CD4-positive, alpha-beta T cell treated with Interferon alpha-2 for 1 hour (primary cell): ENCODE data around the gene FUT8.

Source experiments
- DNase-seq, 2 donors: peaks; one replicate each; pipeline ENCODE4 v3.0.0-alpha.2; 2020 to 2022

Gene FUT8

GRCh38 chr14:65783101-65783500, 370.6 kb downstream of the FUT8 start:
- DNase-seq, result no peak

DNA sequence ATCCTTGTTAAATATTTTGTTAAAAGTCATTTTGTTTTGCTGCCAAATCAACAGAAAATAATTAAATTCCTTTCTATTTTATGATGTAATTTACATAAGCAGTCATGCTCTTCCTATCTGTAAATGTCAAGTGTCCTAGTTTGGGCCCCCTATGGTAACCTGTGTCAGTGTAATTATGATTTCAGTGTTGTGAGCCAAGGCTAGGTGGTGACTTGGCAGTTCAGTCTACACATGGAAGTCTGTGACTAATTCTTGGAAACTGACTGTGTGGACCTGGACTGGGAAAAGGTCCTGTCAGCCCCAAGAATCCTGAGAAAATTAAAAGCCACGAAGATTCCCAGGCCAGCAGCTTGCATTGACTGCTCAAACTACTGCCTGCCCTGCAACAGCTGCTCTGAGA, 371.0 kb downstream of the FUT8 start:
- DNase-seq, result no peak

GRCh38 chr14:65784574-65784973, 372.0 kb downstream of the FUT8 start:
- DNase-seq, result no peak

DNA sequence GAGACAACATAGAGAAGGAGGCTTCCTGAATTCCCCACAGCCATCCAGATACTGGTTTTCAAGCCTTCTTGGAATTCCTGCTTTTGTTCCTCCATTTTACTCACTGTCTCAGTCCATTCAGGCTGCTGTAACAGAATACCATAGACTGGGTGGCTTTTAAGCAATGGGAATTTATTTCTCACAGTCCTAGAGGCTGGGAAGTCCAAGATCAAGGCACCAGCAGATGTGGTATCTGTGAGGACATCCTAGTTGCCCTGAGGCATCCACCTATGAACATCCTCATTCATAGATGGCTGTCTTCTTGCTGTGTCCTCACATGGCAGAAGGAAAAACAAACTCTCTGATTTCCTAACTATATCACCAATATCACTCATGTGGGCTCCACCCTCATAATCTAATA, 374.9 kb downstream of the FUT8 start:
- no peak for DNase-seq

DNA sequence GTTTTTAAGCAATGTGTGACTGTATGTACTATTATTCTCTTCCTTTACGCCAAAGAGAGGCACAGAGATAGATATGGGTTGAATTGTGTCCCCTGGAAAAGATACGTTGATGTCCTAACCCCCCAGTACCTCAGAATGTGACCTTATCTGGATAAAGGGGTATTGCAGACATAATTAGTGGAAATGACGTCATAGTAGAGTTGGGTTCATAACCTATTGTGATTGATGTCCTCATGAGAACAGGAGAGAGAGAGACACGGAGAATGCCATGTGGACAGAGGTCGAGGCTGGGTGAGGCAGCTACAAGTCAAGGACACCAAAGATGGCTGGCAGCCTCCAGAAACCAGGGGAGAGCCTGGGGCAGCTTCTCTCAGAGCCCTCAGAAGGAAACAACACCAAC, 376.3 kb downstream of the FUT8 start:
- DNase-seq, result no peak

DNA sequence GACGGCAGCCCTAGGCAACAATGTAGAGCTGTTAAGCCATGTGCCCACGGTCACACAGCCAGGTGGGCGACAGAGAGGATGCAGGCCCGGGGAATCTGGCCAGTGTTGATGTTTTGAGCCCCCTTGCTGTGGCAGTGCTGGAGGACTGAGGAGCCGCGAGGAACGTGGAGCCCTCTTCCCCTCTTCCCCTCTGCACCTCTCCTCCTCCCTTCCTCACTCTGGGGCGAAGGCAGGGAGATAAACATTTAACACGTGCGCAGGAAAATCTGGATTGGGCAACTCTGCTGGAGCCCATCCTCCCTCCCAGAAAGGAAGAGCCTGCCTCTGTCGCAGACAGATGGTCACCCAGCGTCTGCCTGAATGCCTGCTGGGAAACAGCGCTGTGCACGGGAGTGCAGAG, 376.8 kb downstream of the FUT8 start:
- DNase-seq, result no peak

GRCh38 chr14:65790172-65790815, 377.8 kb downstream of the FUT8 start:
- DNase-seq, result no peak

GRCh38 chr14:65791191-65791981, 378.9 kb downstream of the FUT8 start:
- peak; percentile 17 to 39 for DNase-seq

DNA sequence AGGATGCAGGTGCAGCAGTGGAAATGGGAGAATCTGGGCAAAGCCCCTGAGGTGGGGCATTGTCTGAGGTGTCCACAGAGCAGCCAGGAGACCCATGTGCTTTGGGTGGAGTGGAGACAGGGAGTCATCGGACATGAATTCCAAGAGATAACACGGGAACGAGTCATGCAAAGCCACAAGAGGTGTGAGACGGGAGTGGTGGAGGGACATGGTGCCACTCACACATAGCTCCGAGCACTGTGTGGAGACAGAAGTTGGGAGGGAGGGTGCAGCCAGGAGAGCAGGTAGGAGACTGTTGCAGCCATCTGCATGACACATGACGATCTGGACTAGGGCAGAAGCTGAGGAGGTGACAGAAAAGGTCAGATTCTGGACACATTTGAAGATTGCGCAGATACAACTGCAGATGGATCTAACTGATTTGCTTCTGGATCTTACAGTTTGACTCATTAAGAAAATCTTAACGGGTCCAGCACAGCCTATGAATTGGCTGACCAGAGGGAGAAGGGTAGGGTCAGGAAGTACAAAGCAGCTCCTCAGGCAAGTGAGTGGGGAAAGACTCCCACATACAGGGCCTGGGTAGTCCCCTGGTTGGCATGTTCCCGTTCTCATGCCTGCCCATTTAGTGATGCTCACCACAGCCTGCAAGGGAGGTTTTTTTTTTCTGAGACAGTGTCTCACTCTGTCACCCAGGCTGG, 379.8 kb downstream of the FUT8 start:
- DNase-seq, result no peak
